HG03103 (cell line): Measurements from ENCODE around the gene DNAI1.

Source experiments
- ATAC-seq: cut with Tn5 transposase; IDR thresholded peaks from one replicate; pipeline ENCODE4 v1.9.1; 2021; ENCODE audit warnings: low read depth; ENCODE audit not compliant: unreplicated experiment

The DNAI1 gene

GRCh38 chr9:34510497-34511468, 52.2 kb downstream of the DNAI1 start:
- ATAC-seq = no peak

GRCh38 chr9:34512131-34513078, 53.8 kb downstream of the DNAI1 start:
- ATAC-seq = no peak

GRCh38 chr9:34513567-34514214, 55.1 kb downstream of the DNAI1 start:
- no peak for ATAC-seq

- ATAC-seq = no peak
Observed at GRCh38 chr9:34514401-34514800, 55.8 kb downstream of the DNAI1 start.

- no peak for ATAC-seq
Observed at GRCh38 chr9:34514816-34515215, 56.2 kb downstream of the DNAI1 start.

- ATAC-seq = no peak
Observed at GRCh38 chr9:34515959-34516358, 57.4 kb downstream of the DNAI1 start.

GRCh38 chr9:34517185-34517584, 58.6 kb downstream of the DNAI1 start:
- no peak for ATAC-seq

- no peak for ATAC-seq
Observed at GRCh38 chr9:34518110-34518616, 59.6 kb downstream of the DNAI1 start.

GRCh38 chr9:34518896-34519295, 60.3 kb downstream of the DNAI1 start:
- no peak for ATAC-seq

- no peak for ATAC-seq
Observed at GRCh38 chr9:34519321-34520020, 60.9 kb downstream of the DNAI1 start.

GRCh38 chr9:34520096-34520495, 61.5 kb downstream of the DNAI1 start:
- ATAC-seq = no peak

GRCh38 chr9:34520505-34521385, 62.1 kb downstream of the DNAI1 start:
- no peak for ATAC-seq

- ATAC-seq = no peak
Observed at GRCh38 chr9:34521406-34522045, 62.9 kb downstream of the DNAI1 start.

- ATAC-seq = no peak
Observed at GRCh38 chr9:34522091-34522887, 63.7 kb downstream of the DNAI1 start.

GRCh38 chr9:34522971-34523797, 64.6 kb downstream of the DNAI1 start, which contains the start of gene ENHO:
ENHO (minus strand) TSS chr9:34522990; CDS start chr9:34521695, 1,295 bp downstream.
- peak; percentile 87 for ATAC-seq

GRCh38 chr9:34524349-34524748, 65.7 kb downstream of the DNAI1 start:
- no peak for ATAC-seq

- ATAC-seq = no peak
Observed at GRCh38 chr9:34526026-34526425, 67.4 kb downstream of the DNAI1 start.
